Keratinocyte (primary cell): ENCODE measurements around the gene UBAC2. TPM values are rescaled to one million over a fixed set of nuclear protein-coding genes. Genes with fewer than 3 reads are reported as not detected.

Source experiments
- DNase-seq: peaks from one replicate; pipeline ENCODE4 v3.0.0-alpha.2; 2011; ENCODE audit warnings: low read depth, missing footprints, low spot score
- FAIRE-seq: peaks from 2 replicates; lab custom pipeline; 2011; peaks lifted over from hg19 to GRCh38; lab: Jason Lieb, UNC
- H2AFZ ChIP-seq: 2 replicates; pipeline ENCODE4 v1.6.0; 2012; ENCODE audit warnings: low read length, control low read depth, inconsistent platforms; ENCODE audit not compliant: control insufficient read depth
- H3K27ac ChIP-seq: 2 replicates; pipeline ENCODE4 v1.5.1; 2011; ENCODE audit warnings: low read length; ENCODE audit not compliant: control insufficient read depth, insufficient read depth
- H3K27me3 ChIP-seq: 3 replicates; pipeline ENCODE4 v1.6.0; 2011; ENCODE audit warnings: low read length; ENCODE audit not compliant: control insufficient read depth, insufficient read depth; ENCODE audit errors: extremely low read depth
- H3K36me3 ChIP-seq, 2 experiments: 2 replicates in 1 of 2; 3 replicates in 1 of 2; pipeline ENCODE4 v1.5.1; 2011; ENCODE audit warnings: low read length in 2 of 2, mild to moderate bottlenecking in 1 of 2; ENCODE audit not compliant: control insufficient read depth in 2 of 2, insufficient read depth in 2 of 2; ENCODE audit errors: extremely low read depth in 1 of 2
- H3K4me1 ChIP-seq: 3 replicates; pipeline ENCODE4 v1.5.1; 2011; ENCODE audit warnings: low read length; ENCODE audit not compliant: control insufficient read depth, insufficient read depth; ENCODE audit errors: extremely low read depth
- H3K4me2 ChIP-seq: 3 replicates; pipeline ENCODE4 v1.6.0; 2011; ENCODE audit warnings: low read depth, low read length; ENCODE audit not compliant: control insufficient read depth, insufficient read depth; ENCODE audit errors: extremely low read depth
- H3K4me3 ChIP-seq, 3 experiments: fragments of 200-600 bp in 1 of 3; sonication (generic) in 1 of 3; 2 replicates in 2 of 3; 3 replicates in 1 of 3; pipeline ENCODE4 v1.5.1; 2011 to 2016; ENCODE audit warnings: low read length in 3 of 3, mild to moderate bottlenecking in 3 of 3, control low read depth in 2 of 3, inconsistent platforms in 1 of 3, low read depth in 1 of 3, mixed read lengths in 1 of 3, mixed run types in 1 of 3, moderate library complexity in 1 of 3; ENCODE audit not compliant: control insufficient read depth in 2 of 3, insufficient read depth in 2 of 3; ENCODE audit errors: extremely low read depth in 1 of 3
- H3K79me2 ChIP-seq: 2 replicates; pipeline ENCODE4 v1.6.0; 2012; ENCODE audit warnings: low read length; ENCODE audit not compliant: control insufficient read depth, insufficient read depth
- H3K9ac ChIP-seq: 3 replicates; pipeline ENCODE4 v1.6.0; 2011; ENCODE audit warnings: low read length; ENCODE audit not compliant: control insufficient read depth, insufficient read depth; ENCODE audit errors: extremely low read depth
- H3K9me1 ChIP-seq: 3 replicates; pipeline ENCODE4 v1.6.0; 2011; ENCODE audit warnings: low read length; ENCODE audit not compliant: control insufficient read depth, insufficient read depth; ENCODE audit errors: extremely low read depth
- H3K9me3 ChIP-seq: 2 replicates; pipeline ENCODE4 v1.5.1; 2012; ENCODE audit warnings: low read depth, low read length; ENCODE audit not compliant: control insufficient read depth
- H4K20me1 ChIP-seq: 3 replicates; pipeline ENCODE4 v1.6.0; 2011; ENCODE audit warnings: low read length; ENCODE audit not compliant: control insufficient read depth, insufficient read depth; ENCODE audit errors: extremely low read depth
- EZH2 ChIP-seq: IDR thresholded peaks from one replicate; pipeline ENCODE4 v1.6.1; 2012; ENCODE audit warnings: inconsistent platforms, mild to moderate bottlenecking, low read length, moderate library complexity
- dilution Hi-C: fragments of 300-500 bp; cut with MboI; formaldehyde crosslinking; loops from one replicate; pipeline ENCODE4 v1.7.0; 2020; ENCODE audit warnings: low sequenced_read_pairs; ENCODE audit not compliant: extremely low pct_ligation_motif_present
- polyA plus RNA-seq, 5 experiments: library from polyadenylated mRNA; depleted of rRNA in 3 of 5; stranded (reverse) in 3 of 5; stranded (forward) in 1 of 5; unstranded in 1 of 5; fragments of >200 nt; gene quantifications; 1 replicate in 1 of 5; 2 replicates in 3 of 5; 3 replicates in 1 of 5; pipeline versions ENCODE4 v1.2.1 to v1.2.3, GENCODE V29; 2011 to 2012; ENCODE audit warnings: missing spikeins in 2 of 5, low read depth in 1 of 5, low replicate concordance in 1 of 5
- TF ChIP-seq, protein P1 (sequence below), 3 experiments: IDR thresholded peaks in 1 of 3; conservative IDR thresholded peaks in 1 of 3; optimal IDR thresholded peaks in 1 of 3; 2 replicates in 2 of 3; 3 replicates in 1 of 3; pipeline versions ENCODE3 to v1.5.1; 2011; ENCODE audit warnings: low read length in 3 of 3, mild to moderate bottlenecking in 3 of 3, moderate library complexity in 2 of 3, control low read depth in 1 of 3, inconsistent platforms in 1 of 3; ENCODE audit not compliant: insufficient read depth in 2 of 3; ENCODE audit errors: extremely low read depth in 1 of 3

The UBAC2 gene
- polyA plus RNA-seq, 1 donor (not counting 4 experiments of a cell fraction or from before 2014, with no cell fraction given), result 104 TPM

DNA sequence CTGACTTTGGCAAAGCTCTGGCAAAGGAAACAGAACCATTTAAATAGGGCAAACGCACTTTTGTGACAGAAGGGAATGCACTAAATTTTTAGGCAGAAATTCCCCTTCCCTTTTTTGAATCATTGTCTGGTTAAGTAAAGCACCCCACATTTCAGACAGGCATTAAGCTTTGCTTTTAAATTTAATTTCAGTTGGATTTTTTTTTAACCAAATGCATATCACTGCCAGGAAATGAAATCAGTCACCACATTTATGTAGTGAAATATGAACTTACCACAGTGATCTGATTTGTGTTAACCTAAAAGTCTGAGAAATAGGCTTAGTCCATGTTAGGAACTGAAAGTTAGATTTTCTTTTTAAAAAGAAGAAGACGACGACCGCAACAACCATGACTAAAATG lies 95.7 kb downstream of the UBAC2 start:
- TF ChIP-seq EZH2, result no peak
- TF ChIP-seq, protein P1, sequence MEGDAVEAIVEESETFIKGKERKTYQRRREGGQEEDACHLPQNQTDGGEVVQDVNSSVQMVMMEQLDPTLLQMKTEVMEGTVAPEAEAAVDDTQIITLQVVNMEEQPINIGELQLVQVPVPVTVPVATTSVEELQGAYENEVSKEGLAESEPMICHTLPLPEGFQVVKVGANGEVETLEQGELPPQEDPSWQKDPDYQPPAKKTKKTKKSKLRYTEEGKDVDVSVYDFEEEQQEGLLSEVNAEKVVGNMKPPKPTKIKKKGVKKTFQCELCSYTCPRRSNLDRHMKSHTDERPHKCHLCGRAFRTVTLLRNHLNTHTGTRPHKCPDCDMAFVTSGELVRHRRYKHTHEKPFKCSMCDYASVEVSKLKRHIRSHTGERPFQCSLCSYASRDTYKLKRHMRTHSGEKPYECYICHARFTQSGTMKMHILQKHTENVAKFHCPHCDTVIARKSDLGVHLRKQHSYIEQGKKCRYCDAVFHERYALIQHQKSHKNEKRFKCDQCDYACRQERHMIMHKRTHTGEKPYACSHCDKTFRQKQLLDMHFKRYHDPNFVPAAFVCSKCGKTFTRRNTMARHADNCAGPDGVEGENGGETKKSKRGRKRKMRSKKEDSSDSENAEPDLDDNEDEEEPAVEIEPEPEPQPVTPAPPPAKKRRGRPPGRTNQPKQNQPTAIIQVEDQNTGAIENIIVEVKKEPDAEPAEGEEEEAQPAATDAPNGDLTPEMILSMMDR (optimal IDR thresholded peaks at IDR 0.05 in 1 of 3, IDR thresholded peaks at IDR 0.05 in 1 of 3, conservative IDR thresholded peaks at IDR 0.05 in 1 of 3; ENCODE audit: extremely low read depth in 1 of 3, insufficient read depth in 2 of 3, low read length in 3 of 3), result no peak
- H3K9ac ChIP-seq, result no peak overlapping the region
- no peak for DNase-seq
- H3K79me2 ChIP-seq, result no peaks in the 10 kb centered on the region
- H3K9me1 ChIP-seq, result no peaks in the 10 kb centered on the region
- H4K20me1 ChIP-seq, result no peaks in the 10 kb centered on the region
- H3K4me1 ChIP-seq, result peaks cover 5% of the 10 kb centered on the region
- H3K36me3 ChIP-seq, result no peaks in the 10 kb centered on the region
- dilution Hi-C loops, result no loop called here
- no peak overlapping the region for H2AFZ ChIP-seq
- no peak overlapping the region for H3K27ac ChIP-seq
- H3K4me2 ChIP-seq, result no peak overlapping the region
- H3K9me3 ChIP-seq, result no peaks in the 10 kb centered on the region
- no peak for FAIRE-seq
- H3K27me3 ChIP-seq, result no peaks in the 10 kb centered on the region
- no peak overlapping the region for H3K4me3 ChIP-seq

DNA sequence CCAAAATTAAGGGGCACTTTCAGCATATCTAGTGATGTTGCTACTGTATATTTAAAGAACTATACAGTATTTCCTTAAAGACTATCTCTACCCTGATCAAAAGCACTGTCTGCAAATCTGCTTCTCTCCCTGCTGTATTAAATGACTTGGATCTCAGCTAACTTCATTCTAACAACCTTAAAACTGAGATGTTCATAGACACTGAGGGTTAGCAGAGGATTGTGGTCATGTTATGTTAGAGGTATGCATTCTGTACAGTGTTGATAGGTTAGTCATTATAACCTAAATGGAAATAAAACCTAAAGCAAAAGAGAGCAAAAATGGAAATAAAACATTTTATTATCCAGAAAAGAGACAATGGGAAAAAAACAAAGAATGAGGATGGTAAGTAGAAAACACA lies 96.7 kb downstream of the UBAC2 start:
- Histone ChIP-seq H3K9ac (no peak overlapping the region), H3K4me1 (peaks cover 5% of the 10 kb centered on the region), H3K27ac (no peak overlapping the region), H3K27me3 (no peaks in the 10 kb centered on the region), H2AFZ (no peak overlapping the region), H3K4me3 (no peak overlapping the region), H4K20me1 (no peaks in the 10 kb centered on the region), H3K9me1 (no peaks in the 10 kb centered on the region), H3K9me3 (no peaks in the 10 kb centered on the region), H3K36me3 (peaks cover 0 to under 1% of the 10 kb centered on the region in 2 experiments), H3K79me2 (no peaks in the 10 kb centered on the region), H3K4me2 (no peak overlapping the region)
- no peak for TF ChIP-seq EZH2
- TF ChIP-seq, protein P1 (optimal IDR thresholded peaks at IDR 0.05 in 1 of 3, IDR thresholded peaks at IDR 0.05 in 1 of 3, conservative IDR thresholded peaks at IDR 0.05 in 1 of 3; ENCODE audit: extremely low read depth in 1 of 3, insufficient read depth in 2 of 3, low read length in 3 of 3), result no peak
- no peak for FAIRE-seq
- dilution Hi-C loops, result no loop called here
- no peak for DNase-seq
